ENCODE data around the gene SLC11A1.

- TF ChIP-seq CTCF (IDR thresholded peaks at IDR 0.05; ENCODE audit: low read depth, low read length) (no peak), EZH2phosphoT487 (IDR thresholded peaks at IDR 0.05; ENCODE audit: low read depth) (no peak)
These were observed 25.6 kb downstream of the SLC11A1 start for GRCh38 chr2:218407717-218408116.
